Hematopoietic multipotent progenitor cell treated with erythropoietin and hydrocortisone succinate and interleukin-3 and kit ligand, for 6 days (in vitro differentiated cells): ENCODE data around the gene KLF9.
A peak's percentile ranks its signal among the peaks of the same experiment; 100 is the strongest.

Experiments used
- DNase-seq: peaks from one replicate; pipeline ENCODE4 v3.0.0-alpha.2; 2015

Gene KLF9

DNA sequence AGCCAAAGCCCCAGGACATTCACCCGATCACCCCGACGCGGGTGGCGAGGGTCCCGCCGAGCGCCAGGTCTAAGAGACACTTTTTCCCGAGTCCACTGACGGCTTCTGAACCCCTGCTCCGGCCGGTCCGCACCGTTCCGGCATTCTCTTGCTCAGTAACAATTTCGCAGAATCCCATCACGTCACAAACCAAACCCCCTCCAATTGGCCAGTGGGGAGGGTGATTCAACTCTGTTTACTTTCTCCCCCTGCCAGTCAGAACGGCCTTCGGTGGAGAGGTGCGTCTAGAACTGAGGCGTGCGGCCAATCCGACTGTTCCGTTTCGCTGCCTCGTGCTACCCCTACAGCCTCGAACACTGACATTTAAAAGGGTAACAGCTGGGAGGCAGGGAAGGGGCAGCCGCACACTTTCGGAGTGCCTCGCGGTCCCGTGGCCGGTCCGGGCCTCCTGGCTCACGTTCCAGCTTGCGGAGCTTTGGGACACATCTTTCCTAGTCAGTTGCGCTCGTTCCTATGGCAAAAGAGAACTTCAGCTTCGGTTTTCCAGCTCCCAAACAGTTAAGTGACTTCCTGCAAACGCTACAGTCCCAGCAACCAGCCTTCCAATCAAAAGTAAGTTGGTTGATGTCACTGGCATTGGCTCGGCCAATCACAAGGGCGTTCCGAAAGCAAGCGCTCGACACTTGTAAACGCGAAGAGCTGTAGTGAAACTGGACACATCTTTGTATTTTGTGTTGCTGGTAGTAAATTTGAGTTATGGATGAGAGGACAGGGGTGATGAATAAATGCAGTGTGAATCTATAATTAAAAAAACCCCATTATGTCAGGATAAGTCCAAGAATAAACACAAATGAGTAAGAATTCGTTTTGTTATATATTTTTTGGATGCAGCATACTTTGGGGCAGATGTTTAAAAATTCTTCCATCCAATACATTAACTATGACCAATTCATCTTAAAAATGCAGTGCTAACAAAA, at the start of gene KLF9:
Gene KLF9 (minus strand): TSS at position 859 of the 977 bp plus-strand sequence. CDS start 1,294 bp downstream, outside the sequence.
- peak; percentile 99 for DNase-seq

DNA sequence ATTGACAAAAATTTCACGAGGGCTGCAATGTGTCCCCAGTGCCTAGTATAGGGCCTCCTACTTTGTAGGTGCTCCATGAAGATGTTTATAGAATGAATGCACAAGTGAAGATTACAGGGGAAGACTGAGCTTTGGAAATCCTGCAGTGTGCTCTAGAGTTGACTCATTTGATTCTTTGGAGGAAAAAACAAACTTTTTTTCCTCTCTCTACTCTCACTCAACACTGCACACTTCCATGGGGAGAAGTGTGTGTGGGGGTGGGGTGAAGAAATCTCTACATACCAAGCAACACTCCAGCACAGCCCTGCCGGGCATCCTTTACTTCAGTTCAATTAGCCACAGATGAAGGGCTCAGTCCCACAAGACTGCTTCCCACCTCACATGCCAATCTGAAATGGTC, 49.4 kb upstream of the KLF9 start:
- DNase-seq = no peak

GRCh38 chr9:70462300-70462699, 47.8 kb upstream of the KLF9 start:
- DNase-seq = no peak

DNA sequence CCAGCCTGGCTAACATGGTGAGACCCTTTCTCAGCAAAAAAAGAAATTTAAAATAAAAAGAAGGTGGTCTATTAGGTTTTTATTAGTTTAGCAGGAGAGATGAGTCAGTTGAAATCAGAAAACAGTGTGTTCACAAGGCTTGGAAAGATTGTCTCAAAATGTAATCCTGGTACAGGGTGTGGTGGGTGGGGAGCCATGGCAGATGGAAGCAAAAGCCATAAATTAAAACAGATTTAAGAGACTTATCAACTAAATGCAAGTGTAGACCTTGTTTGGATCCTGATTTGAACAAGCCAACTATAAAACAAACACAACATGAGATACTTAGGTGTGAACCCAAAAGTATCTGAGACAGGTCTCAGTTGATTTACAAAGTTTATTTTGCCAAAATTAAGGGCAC, 42.8 kb upstream of the KLF9 start:
- peak; percentile 40 for DNase-seq

DNA sequence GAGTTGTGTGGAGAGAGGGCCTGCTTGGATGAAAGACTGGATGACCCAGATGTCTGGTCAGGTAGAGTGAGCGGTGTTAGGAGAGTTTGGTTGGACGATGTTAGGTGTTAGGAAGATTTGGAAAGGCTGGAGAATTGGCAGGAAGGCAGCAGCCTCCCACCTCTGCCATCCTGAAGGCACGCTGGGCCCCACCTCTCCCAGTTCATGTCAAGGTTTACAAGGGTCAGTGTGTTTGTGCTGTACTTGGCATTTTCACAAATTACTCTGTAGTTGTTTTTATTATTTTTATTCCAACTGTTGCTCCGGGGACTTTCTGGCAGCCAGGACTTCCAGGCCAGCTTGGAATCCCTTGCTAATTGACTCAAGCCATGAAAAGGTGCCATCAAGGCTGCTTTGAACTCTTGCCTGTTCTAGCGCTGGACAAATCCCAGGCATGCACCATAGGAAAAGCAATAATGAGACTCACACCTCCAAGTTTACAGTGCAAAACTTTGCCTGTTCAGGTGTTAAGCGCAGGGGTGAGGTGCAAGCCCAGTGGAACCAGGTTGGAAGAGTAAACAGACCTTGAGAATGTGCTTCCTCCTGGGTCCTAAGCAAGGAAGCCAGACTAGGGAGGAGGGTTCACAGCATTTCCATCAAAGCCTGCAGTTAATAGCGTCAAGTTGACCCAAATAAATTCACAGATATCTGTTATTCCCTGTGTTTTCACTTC, 41.7 kb upstream of the KLF9 start:
- no peak for DNase-seq

- DNase-seq = no peak
These were observed 37.9 kb upstream of the KLF9 start for GRCh38 chr9:70452365-70452764.

- DNase-seq = no peak
These were observed 37.3 kb upstream of the KLF9 start for GRCh38 chr9:70451765-70452164.

GRCh38 chr9:70450738-70451137, 36.3 kb upstream of the KLF9 start:
- no peak for DNase-seq

GRCh38 chr9:70449461-70449860, 35.0 kb upstream of the KLF9 start:
- DNase-seq = no peak

GRCh38 chr9:70448919-70449318, 34.5 kb upstream of the KLF9 start:
- DNase-seq = no peak

DNA sequence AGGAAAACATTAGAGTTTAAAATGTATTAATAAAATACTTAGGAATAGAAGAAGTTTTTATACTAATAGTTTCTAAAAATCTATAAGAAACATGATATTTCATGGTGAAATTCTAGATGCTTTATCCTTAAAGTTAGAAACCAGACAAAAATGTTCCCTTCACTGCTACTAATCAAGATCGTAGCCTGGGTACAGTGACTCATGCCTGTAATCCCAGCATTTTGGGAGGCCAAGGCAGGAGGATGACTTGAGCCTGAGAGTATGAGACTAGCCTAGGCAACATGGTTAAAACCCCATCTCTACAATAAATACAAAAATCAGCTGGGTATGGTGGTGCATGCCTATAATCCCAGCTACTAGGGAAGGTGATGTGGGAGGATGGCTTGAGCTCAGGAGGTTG, 30.4 kb upstream of the KLF9 start:
- DNase-seq = no peak

DNA sequence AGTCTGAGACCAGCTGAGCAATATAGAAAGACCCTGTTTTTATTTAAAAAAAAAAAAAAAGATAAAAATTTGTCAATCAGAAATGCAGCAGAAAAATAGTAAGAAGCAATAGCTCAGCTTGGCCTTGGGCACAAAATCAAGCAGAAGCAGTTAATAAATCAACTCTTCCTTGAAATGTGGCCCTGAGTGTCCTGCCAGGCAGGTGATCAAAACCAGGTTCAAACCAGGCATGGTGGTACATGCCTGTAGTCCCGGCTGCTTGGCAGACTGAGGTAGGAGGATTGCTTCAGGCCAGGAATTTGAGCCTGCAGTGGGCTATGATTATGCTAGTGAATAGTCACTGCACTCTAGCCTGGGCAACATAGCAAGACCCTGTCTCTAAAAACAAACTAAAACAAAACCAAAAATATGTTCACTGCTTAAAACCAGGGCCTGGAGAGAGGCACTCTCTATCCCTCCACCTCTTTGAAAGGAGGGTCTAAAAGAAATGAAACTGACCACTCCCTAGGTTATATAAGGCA, 27.9 kb upstream of the KLF9 start:
- DNase-seq = no peak

- DNase-seq = no peak
These were observed 27.2 kb upstream of the KLF9 start for GRCh38 chr9:70441622-70442021.

DNA sequence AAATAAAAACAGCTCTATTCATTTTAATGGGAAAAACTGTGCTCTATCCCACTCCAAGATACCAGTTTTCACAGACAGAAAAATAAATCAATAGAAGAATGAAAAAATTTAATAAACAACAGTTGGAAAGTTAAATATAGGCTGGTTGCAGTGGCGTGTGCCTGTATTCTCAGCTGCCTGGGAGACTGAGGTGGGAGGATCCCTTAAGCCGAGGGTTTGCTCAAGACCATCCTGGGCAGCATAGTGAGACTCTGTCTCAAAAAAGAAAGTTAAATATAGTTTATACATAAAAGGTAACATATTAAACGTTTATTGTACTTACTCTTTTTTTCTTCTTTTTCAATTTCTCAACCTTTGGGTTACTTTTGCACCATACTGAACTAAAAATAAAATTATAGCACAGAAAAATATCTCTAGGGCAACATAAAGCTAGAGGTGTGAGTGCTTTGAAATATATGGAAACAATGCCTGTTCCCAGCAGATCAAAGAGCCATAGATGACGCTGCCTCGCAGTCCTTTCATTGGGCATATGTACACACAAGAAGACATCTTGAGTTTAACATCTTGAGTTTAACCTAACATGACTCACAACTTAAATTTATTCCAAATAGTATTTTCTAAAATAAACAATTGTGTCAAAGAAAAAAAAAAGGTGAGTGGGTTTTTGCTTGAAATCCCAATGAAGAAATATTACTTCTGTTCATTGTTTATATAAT, 25.7 kb upstream of the KLF9 start:
- DNase-seq = no peak

- DNase-seq = peak; percentile 43
These were observed 24.0 kb upstream of the KLF9 start for GRCh38 chr9:70438341-70438928.

DNA sequence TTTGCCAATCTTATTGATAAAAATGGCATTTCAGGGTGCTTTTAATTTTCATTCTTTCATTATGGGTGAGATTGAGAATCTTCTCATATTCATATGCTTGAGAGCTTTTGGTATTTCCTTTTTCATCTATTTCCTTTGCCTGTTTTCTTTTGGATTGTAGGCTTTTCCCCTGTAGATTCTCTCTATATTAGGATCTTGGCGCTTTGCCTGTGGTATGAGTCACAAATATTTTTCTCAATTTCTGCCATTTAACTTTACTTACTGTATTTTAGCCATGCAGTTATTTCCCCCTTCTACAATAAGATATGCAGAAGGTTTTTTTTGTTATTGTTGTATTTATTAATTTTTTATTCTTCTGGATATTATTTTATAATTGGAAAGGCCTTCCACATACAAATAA, 21.5 kb upstream of the KLF9 start:
- peak; percentile 50 for DNase-seq

DNA sequence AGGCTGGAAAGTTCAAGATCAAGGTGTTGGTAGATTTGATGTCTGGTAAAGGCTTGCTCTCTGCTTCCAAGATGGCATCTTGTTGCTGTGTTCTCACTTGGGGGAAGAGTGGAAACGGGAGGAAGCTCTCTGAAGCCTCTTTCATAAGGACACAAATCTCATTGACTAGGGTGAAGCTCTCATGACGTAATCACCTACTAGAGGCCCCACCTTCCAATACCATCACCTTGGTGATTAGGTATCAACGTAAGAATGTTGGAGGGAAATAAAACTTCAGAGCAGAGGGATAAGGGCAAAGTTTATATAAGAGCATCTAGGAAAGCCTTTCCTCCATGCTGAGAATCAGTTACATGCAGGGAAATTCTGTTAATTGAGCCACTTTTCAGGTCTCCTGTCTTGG, 15.4 kb upstream of the KLF9 start:
- DNase-seq = no peak

- no peak for DNase-seq
These were observed 14.3 kb upstream of the KLF9 start for GRCh38 chr9:70428781-70429180.

DNA sequence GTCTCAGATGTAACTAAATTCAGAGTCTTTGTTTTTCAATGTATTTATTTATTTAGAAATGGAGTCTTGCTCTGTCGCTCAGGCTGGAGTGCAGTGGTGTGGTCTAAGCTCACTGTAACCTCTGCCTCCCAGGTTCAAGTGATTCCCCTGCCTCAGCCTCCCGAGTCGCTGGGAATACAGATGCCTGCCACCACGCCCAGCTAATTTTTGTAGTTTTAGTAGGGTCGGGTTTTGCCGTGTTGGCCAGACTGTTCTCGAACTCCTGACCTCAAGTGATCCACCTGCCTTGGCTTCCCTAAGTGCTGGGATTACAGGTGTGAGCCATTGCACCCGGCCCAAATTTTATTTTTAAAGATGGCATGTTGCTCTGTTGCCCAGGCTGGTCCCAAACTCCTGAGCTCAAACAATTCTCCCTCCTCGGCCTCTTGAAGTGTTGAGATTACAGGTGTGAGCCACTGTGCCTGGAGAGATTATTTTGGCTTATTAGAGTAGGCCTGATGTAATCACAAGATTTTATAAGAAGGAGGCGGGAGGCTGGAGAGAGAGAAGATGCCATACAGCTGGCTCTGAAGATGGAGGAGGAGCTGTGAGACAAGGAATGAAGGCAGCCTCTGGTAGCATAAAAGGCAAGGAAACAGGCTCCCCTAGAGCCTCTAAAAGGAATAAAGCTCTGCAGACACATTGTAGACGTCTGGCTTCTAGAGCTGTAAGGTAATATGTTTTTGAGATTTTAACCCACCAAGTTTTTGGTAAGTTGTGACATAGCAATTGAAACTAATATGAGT, 12.9 kb upstream of the KLF9 start:
- peak; percentile 30 for DNase-seq

DNA sequence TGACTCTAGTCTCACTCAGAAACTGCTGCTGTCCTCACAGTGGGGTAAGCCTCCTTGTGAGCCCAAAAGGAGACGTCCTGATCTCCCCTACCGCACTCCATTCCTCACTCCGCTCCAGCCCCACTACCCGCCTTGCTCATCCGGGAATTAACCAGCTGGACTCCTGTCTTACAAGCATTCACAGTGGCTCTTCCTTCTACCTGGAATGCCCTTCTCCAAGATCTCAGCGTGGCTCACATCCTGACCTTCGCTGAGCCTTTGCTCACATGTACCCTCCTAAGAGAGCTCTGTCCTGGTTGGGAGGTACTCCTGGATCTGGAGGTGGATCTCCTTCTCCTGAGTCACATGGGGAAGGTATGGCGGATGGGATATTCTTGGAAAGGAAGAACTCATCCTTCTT, 10.7 kb upstream of the KLF9 start:
- no peak for DNase-seq

GRCh38 chr9:70422371-70423043, 8.1 kb upstream of the KLF9 start:
- no peak for DNase-seq
